ENCODE results near the gene AMIGO1.

DNA sequence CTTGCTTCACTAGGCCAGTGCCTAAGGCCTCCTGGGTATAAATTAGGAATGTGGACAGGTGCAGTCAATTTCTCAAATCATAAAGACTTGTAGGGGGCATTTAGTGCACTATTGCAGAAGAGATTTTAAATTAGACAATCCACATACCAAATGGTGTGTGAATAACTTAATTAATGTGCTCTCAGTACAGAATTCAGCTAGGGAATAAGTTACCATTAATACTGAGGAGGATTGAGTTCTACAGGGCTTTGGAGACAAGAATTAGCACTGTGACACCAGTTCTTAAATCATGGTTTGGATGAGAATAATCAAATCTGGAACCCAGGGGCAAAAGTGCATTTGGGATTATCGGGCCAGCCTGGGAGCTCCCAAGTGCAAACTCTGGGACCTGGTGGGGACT is 41.5 kb downstream of the AMIGO1 start:
- TF ChIP-seq, protein P1, sequence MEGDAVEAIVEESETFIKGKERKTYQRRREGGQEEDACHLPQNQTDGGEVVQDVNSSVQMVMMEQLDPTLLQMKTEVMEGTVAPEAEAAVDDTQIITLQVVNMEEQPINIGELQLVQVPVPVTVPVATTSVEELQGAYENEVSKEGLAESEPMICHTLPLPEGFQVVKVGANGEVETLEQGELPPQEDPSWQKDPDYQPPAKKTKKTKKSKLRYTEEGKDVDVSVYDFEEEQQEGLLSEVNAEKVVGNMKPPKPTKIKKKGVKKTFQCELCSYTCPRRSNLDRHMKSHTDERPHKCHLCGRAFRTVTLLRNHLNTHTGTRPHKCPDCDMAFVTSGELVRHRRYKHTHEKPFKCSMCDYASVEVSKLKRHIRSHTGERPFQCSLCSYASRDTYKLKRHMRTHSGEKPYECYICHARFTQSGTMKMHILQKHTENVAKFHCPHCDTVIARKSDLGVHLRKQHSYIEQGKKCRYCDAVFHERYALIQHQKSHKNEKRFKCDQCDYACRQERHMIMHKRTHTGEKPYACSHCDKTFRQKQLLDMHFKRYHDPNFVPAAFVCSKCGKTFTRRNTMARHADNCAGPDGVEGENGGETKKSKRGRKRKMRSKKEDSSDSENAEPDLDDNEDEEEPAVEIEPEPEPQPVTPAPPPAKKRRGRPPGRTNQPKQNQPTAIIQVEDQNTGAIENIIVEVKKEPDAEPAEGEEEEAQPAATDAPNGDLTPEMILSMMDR (conservative IDR thresholded peaks at IDR 0.05), result no peak
- no peak for TF ChIP-seq ZFX (IDR thresholded peaks at IDR 0.05)
